ENCODE measurements around the gene ARL15.
A peak's percentile ranks its signal among the peaks of the same experiment; 100 is the strongest.

Gene ARL15

DNA sequence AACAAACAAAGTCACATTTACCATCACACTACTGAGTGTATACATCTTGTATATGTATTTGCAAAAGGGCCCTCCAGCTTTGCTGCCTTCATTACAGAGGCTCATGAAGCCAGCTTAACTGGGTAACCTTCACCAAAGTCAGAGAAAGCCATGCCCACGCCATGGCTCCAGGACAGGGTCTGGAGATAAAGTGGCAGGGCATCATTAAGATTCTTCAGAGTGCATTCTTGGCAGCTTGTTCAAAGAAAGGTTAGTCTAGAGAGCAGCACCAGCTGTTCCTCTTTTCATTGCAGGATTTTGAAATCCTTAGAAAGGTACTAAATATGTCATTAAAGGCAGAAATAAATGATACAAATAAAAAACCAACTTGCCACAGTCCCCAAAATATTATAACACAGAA, 416.7 kb downstream of the ARL15 start:
- FAIRE-seq = no peak
- DNase-seq (ENCODE audit: insufficient read length, low spot score) = no peak
- TF ChIP-seq, protein P1, sequence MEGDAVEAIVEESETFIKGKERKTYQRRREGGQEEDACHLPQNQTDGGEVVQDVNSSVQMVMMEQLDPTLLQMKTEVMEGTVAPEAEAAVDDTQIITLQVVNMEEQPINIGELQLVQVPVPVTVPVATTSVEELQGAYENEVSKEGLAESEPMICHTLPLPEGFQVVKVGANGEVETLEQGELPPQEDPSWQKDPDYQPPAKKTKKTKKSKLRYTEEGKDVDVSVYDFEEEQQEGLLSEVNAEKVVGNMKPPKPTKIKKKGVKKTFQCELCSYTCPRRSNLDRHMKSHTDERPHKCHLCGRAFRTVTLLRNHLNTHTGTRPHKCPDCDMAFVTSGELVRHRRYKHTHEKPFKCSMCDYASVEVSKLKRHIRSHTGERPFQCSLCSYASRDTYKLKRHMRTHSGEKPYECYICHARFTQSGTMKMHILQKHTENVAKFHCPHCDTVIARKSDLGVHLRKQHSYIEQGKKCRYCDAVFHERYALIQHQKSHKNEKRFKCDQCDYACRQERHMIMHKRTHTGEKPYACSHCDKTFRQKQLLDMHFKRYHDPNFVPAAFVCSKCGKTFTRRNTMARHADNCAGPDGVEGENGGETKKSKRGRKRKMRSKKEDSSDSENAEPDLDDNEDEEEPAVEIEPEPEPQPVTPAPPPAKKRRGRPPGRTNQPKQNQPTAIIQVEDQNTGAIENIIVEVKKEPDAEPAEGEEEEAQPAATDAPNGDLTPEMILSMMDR (IDR thresholded peaks at IDR 0.05; ENCODE audit: insufficient read depth, missing control alignments) = no peak

DNA sequence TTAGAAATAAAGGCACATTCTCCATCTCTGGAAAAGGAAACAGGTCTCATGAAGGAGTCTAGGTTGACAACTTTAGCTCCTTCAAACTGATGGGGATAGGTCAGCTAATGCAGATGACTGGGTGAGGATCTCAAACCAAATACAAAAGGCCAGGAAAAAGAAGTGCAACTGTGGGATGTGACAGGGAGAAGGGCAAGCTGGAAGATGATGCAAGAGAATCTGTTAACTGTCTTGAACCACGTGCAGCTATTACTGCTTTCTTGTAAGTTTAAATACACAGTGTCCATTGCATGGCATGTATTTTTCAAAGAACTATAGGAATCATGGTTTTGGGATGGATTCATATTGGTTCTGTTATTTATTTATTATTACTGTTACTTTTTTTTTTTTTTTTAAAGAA, 418.1 kb downstream of the ARL15 start:
- FAIRE-seq (no peak), DNase-seq (ENCODE audit: insufficient read length, low spot score) (no peak)
- TF ChIP-seq, protein P1 (IDR thresholded peaks at IDR 0.05; ENCODE audit: insufficient read depth, missing control alignments) = no peak

DNA sequence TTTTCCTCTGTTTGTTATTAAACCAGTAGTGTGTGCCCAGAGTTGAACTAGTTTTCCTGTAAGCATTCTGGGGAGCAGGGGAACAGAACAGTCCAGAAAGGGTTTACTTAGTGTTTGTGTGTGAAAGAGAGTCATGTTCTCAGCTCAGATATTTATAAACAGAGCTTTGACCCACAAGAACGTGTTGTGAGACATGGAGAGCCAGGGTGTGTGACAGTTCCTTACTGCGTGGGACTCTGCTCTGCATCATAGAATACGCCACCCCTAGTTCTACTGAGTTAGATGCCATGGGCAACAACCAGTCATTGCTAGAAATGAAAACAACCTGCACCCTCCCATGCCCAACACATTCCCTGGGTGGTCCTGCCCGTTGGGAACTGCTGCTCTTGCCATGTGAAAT, 419.2 kb downstream of the ARL15 start:
- TF ChIP-seq, protein P1 (IDR thresholded peaks at IDR 0.05; ENCODE audit: insufficient read depth, missing control alignments) = no peak
- FAIRE-seq (no peak), DNase-seq (ENCODE audit: insufficient read length, low spot score) (no peak)

DNA sequence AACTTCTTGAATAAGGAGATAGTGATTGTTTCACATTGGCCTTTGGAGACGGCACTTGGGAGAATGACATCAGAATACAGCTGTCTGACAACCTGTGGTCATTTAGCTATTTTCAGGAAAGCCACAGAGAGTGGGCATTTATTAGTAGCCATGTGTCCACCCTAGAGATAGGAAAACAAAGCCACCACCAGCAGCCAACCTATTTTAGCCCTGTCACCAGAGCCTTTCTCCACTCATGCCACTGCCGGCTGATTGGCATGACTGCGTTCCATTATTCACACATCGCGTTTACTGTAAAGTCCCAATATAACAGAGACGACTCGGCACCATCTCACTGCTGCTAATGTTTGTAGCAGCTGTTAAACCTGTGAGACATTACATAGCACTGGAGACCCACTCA, 419.9 kb downstream of the ARL15 start:
- FAIRE-seq (no peak), DNase-seq (ENCODE audit: insufficient read length, low spot score) (no peak)
- TF ChIP-seq, protein P1 (IDR thresholded peaks at IDR 0.05; ENCODE audit: insufficient read depth, missing control alignments) = no peak

- DNase-seq (ENCODE audit: insufficient read length, low spot score) (no peak), FAIRE-seq (peak; percentile 21)
- TF ChIP-seq, protein P1 (IDR thresholded peaks at IDR 0.05; ENCODE audit: insufficient read depth, missing control alignments) = no peak
These were observed 425.5 kb downstream of the ARL15 start for GRCh38 chr5:53884844-53885243.

- FAIRE-seq = no peak
- TF ChIP-seq, protein P1 (IDR thresholded peaks at IDR 0.05; ENCODE audit: insufficient read depth, missing control alignments) = no peak
- DNase-seq (ENCODE audit: insufficient read length, low spot score) = no peak
These were observed 426.0 kb downstream of the ARL15 start for GRCh38 chr5:53884417-53884816.

DNA sequence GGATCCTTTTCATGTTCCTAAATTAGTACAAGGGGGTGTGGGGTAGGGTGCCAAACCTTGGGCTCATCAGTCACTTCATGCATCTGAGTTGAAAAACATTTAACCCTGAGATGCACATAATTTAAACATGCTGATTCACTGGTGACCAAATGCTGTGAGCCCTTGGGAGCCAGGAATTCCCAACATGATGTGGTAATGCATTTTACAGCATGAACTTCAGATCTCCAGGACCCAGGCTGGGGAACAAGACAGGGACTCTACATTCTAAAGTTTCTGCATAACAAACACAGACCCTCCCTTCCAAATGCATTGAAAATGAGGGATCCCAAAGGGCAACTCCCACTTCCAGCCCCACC, 427.7 kb downstream of the ARL15 start:
- TF ChIP-seq, protein P1 (IDR thresholded peaks at IDR 0.05; ENCODE audit: insufficient read depth, missing control alignments) = no peak
- FAIRE-seq (no peak), DNase-seq (ENCODE audit: insufficient read length, low spot score) (no peak)

Measured in D721Med (cell line).